Endothelial cell (in vitro differentiated cells): Measurements from ENCODE around the gene DSCAML1. TPM values are rescaled to one million over a fixed set of nuclear protein-coding genes. Genes with fewer than 3 reads are reported as not detected.

Experiments used
- DNase-seq: peaks from one replicate; pipeline ENCODE4 v3.0.0; 2021; ENCODE audit warnings: low spot score
- H3K27ac Mint-ChIP-seq: one replicate; pipeline ENCODE4 v1.8.0; 2021; ENCODE audit warnings: mixed read lengths, inconsistent platforms; ENCODE audit not compliant: unreplicated experiment
- H3K27me3 Mint-ChIP-seq: one replicate; pipeline ENCODE4 v1.8.0; 2021; ENCODE audit warnings: mild to moderate bottlenecking, moderate library complexity, mixed read lengths, inconsistent platforms; ENCODE audit not compliant: unreplicated experiment
- H3K36me3 Mint-ChIP-seq: one replicate; pipeline ENCODE4 v1.8.0; 2021; ENCODE audit warnings: mild to moderate bottlenecking, low read depth, mixed read lengths, inconsistent platforms; ENCODE audit not compliant: unreplicated experiment
- H3K4me1 Mint-ChIP-seq: one replicate; pipeline ENCODE4 v1.8.0; 2021; ENCODE audit warnings: mild to moderate bottlenecking, mixed read lengths, inconsistent platforms; ENCODE audit not compliant: unreplicated experiment
- H3K4me3 Mint-ChIP-seq: one replicate; pipeline ENCODE4 v1.8.0; 2021; ENCODE audit warnings: mild to moderate bottlenecking, mixed read lengths, inconsistent platforms; ENCODE audit not compliant: unreplicated experiment
- H3K9me3 Mint-ChIP-seq: one replicate; pipeline ENCODE4 v1.8.0; 2021; ENCODE audit warnings: mixed read lengths, inconsistent platforms; ENCODE audit not compliant: unreplicated experiment
- CTCF ChIP-seq: fragments of 200-600 bp; sonication (generic); IDR thresholded peaks from one replicate; pipeline ENCODE4 v1.5.0; 2021; ENCODE audit warnings: antibody characterized with exemption; ENCODE audit not compliant: unreplicated experiment
- total RNA-seq: library from RNA; stranded (reverse); fragmentation: NEBNext Ultra II Directional; extraction: Animal tissue kit (Norgen Biotek cat#: 25700); gene quantifications from one replicate; pipeline ENCODE4 v1.2.1, GENCODE V29; 2021; ENCODE audit not compliant: unreplicated experiment

The DSCAML1 gene
- total RNA-seq, 1 donor from 2014 or later: 3.8 TPM

DNA sequence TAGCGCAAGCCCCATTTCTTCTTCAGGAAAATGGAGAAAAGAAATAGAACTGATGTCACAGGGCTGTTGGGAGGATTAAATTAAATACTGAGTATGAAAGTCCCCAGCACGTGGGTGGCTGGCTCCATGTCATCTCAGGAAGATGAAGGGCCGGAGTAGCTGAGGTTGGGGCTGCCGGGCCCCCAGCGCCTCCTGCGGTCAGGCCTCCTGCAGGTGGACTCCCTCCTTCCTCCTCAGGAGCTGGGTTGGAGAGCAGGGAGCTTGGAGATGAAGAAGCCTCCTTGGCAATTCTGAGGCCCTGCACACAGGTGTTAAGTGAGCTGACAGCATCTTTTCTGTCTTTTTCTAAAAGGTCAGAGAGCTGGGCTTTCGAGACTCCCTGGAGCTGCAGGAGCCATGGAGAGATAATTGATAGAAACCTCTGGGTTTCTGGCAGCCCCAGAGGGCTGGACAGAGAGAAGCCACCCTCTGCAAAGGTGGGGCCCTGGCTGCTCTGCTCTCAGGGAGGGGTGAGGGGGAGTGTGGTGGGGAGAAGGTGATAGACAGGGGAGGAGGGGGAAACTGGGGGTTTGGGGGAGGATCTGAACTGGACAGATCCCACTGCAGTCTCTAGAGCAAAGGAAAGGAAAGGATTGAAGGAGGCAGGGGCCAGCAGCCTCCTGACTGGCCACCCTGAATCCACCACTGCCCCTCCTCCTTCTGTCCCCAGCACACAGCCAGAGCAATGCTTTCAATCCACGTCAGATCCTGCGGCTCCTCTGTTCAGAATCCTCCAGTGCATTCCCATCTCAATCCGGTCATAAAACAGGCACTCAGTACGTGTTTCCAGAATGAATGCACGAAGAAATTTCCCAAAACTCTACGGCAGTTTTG, 258.5 kb downstream of the DSCAML1 start:
- H3K36me3 Mint-ChIP-seq: no peaks in the 10 kb centered on the region
- no peak overlapping the region for H3K27ac Mint-ChIP-seq
- no peak for DNase-seq
- TF ChIP-seq CTCF: no peak
- H3K4me1 Mint-ChIP-seq: peaks cover 5% of the 10 kb centered on the region
- H3K27me3 Mint-ChIP-seq: peaks cover 2% of the 10 kb centered on the region
- H3K9me3 Mint-ChIP-seq: no peaks in the 10 kb centered on the region
- no peak overlapping the region for H3K4me3 Mint-ChIP-seq

- Mint-ChIP-seq H3K9me3 (no peaks in the 10 kb centered on the region), H3K4me1 (peaks cover 4% of the 10 kb centered on the region), H3K36me3 (no peaks in the 10 kb centered on the region), H3K27ac (no peak overlapping the region), H3K4me3 (no peak overlapping the region), H3K27me3 (peaks cover 1% of the 10 kb centered on the region)
- no peak for TF ChIP-seq CTCF
- no peak for DNase-seq
These were observed 261.1 kb downstream of the DSCAML1 start for GRCh38 chr11:117535850-117536411.

GRCh38 chr11:117535201-117535849, 261.7 kb downstream of the DSCAML1 start:
- no peaks in the 10 kb centered on the region for H3K9me3 Mint-ChIP-seq
- no peak for DNase-seq
- no peak for TF ChIP-seq CTCF
- H3K36me3 Mint-ChIP-seq: no peaks in the 10 kb centered on the region
- no peak overlapping the region for H3K4me3 Mint-ChIP-seq
- H3K27ac Mint-ChIP-seq: no peak overlapping the region
- H3K27me3 Mint-ChIP-seq: peaks cover 1% of the 10 kb centered on the region
- H3K4me1 Mint-ChIP-seq: peaks cover 4% of the 10 kb centered on the region

- Mint-ChIP-seq H3K4me1 (peaks cover 7% of the 10 kb centered on the region), H3K36me3 (no peaks in the 10 kb centered on the region), H3K27me3 (peaks cover 1% of the 10 kb centered on the region)
These were observed 264.4 kb downstream of the DSCAML1 start for GRCh38 chr11:117532568-117532967.

More at GRCh38 chr11:117532568-117532967, 264.4 kb downstream of the DSCAML1 start:
- no peak overlapping the region for H3K27ac Mint-ChIP-seq
- H3K4me3 Mint-ChIP-seq: no peak overlapping the region
- H3K9me3 Mint-ChIP-seq: no peaks in the 10 kb centered on the region
- no peak for TF ChIP-seq CTCF
- DNase-seq: no peak
